ENCODE results near the gene RASGRF1.

RASGRF1 gene

DNA sequence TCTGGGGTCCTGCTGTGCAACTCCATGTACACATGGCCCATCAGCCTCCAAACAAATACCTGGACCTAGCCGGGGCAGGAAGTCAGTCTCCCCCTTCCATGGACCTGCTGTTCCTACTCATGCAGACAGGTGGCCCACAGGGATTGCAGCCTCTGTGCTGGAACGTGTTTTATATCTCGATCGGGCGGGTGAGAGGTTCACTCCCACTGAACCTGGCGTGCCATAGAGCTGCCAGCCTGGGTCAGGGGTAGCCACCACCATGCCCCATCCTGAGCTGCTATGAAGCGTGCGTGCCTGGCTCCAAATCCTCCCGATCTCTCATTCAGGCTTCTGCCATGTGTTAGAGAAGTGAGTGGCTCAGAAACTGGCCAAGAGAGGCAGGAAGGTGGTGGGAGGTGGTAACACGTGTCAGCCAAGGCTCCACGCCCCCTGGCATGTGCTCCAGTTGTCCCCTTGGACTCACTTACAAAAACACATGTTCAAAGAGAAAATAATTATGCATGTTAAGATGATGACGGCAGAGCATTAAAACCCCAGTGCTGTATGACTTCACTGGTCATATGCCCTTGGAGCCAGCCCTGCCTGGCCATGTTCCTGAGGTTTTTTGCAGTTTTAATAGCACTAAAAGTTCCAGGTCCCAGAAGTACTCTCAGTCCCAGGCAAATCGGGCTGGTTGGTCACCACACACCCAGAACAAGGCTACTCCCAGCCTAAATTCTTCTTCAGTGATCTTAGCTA, 176.4 kb downstream of the RASGRF1 start:
- TF ChIP-seq GLIS3 (CRISPR knock-in tag; IDR thresholded peaks at IDR 0.05), result no peak
- TF ChIP-seq, protein P1, sequence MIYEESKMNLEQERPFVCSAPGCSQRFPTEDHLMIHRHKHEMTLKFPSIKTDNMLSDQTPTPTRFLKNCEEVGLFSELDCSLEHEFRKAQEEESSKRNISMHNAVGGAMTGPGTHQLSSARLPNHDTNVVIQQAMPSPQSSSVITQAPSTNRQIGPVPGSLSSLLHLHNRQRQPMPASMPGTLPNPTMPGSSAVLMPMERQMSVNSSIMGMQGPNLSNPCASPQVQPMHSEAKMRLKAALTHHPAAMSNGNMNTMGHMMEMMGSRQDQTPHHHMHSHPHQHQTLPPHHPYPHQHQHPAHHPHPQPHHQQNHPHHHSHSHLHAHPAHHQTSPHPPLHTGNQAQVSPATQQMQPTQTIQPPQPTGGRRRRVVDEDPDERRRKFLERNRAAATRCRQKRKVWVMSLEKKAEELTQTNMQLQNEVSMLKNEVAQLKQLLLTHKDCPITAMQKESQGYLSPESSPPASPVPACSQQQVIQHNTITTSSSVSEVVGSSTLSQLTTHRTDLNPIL (CRISPR knock-in tag; IDR thresholded peaks at IDR 0.05; ENCODE audit: low read depth), result no peak
- TF ChIP-seq SNAI2 (CRISPR knock-in tag; IDR thresholded peaks at IDR 0.05), result no peak
- no peak for TF ChIP-seq ZNF70 (CRISPR knock-in tag; IDR thresholded peaks at IDR 0.05)
- no peak for TF ChIP-seq ESRRG (CRISPR knock-in tag; IDR thresholded peaks at IDR 0.05)
- ATAC-seq, result peak; percentile 19; the same call in 1 of the 3 replicates

DNA sequence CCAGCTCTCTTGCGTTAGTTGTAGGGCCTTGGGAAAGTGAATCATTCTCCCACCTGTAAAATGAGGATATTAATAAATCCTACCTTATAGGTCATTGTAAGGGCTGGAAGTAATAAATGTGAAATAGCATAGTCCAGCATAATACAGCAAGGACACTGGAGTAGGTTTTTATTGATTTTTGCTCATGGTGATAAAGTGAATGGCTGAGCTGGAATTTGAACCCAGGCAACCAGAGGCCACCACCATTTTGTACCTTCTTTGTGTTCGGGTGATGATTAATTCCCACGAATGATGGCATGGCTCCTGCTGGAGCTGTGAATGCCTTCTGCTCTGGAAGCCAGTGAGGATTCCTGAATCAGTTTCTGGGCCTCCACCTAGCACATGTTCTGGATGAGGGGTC, 177.6 kb downstream of the RASGRF1 start:
- ATAC-seq, result no peak
- TF ChIP-seq ZNF565 (CRISPR knock-in tag; conservative IDR thresholded peaks at IDR 0.05; ENCODE audit: low read depth) (no peak), SNAI2 (CRISPR knock-in tag; IDR thresholded peaks at IDR 0.05) (no peak), BACH2 (CRISPR knock-in tag; IDR thresholded peaks at IDR 0.05; ENCODE audit: borderline replicate concordance) (no peak)

DNA sequence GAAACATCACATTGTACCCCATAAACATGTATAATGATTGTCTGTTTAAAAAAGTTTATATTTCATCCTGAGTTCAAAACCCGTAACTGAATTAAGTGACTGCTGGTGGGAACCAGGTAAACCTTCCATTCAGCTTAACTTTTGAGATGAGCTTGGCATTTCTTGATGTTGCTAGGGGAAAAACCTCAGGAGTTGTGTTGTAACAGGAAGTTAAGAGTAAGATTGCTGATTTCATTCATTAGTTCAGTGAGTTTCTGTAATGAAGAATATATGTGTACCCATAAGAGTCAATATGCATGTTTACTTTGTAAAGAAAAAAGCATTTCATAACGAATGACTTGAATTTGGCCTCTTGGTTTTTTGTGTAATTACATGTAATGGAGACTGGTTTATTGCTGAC, 178.3 kb downstream of the RASGRF1 start:
- TF ChIP-seq, protein P2, sequence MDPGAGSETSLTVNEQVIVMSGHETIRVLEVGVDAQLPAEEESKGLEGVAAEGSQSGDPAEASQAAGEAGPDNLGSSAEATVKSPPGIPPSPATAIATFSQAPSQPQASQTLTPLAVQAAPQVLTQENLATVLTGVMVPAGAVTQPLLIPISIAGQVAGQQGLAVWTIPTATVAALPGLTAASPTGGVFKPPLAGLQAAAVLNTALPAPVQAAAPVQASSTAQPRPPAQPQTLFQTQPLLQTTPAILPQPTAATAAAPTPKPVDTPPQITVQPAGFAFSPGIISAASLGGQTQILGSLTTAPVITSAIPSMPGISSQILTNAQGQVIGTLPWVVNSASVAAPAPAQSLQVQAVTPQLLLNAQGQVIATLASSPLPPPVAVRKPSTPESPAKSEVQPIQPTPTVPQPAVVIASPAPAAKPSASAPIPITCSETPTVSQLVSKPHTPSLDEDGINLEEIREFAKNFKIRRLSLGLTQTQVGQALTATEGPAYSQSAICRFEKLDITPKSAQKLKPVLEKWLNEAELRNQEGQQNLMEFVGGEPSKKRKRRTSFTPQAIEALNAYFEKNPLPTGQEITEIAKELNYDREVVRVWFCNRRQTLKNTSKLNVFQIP (CRISPR knock-in tag; IDR thresholded peaks at IDR 0.05; ENCODE audit: borderline replicate concordance, low read depth), result no peak
- no peak for TF ChIP-seq TCF4 (CRISPR knock-in tag; IDR thresholded peaks at IDR 0.05; ENCODE audit: borderline replicate concordance)
- TF ChIP-seq ARNTL (CRISPR knock-in tag; IDR thresholded peaks at IDR 0.05; ENCODE audit: borderline replicate concordance, low read depth), result no peak
- no peak for TF ChIP-seq TOX (CRISPR knock-in tag; IDR thresholded peaks at IDR 0.05; ENCODE audit: borderline replicate concordance)
- no peak for TF ChIP-seq ZFP3 (CRISPR knock-in tag; IDR thresholded peaks at IDR 0.05)
- TF ChIP-seq, protein P3, sequence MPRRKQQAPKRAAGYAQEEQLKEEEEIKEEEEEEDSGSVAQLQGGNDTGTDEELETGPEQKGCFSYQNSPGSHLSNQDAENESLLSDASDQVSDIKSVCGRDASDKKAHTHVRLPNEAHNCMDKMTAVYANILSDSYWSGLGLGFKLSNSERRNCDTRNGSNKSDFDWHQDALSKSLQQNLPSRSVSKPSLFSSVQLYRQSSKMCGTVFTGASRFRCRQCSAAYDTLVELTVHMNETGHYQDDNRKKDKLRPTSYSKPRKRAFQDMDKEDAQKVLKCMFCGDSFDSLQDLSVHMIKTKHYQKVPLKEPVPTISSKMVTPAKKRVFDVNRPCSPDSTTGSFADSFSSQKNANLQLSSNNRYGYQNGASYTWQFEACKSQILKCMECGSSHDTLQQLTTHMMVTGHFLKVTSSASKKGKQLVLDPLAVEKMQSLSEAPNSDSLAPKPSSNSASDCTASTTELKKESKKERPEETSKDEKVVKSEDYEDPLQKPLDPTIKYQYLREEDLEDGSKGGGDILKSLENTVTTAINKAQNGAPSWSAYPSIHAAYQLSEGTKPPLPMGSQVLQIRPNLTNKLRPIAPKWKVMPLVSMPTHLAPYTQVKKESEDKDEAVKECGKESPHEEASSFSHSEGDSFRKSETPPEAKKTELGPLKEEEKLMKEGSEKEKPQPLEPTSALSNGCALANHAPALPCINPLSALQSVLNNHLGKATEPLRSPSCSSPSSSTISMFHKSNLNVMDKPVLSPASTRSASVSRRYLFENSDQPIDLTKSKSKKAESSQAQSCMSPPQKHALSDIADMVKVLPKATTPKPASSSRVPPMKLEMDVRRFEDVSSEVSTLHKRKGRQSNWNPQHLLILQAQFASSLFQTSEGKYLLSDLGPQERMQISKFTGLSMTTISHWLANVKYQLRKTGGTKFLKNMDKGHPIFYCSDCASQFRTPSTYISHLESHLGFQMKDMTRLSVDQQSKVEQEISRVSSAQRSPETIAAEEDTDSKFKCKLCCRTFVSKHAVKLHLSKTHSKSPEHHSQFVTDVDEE (CRISPR knock-in tag; IDR thresholded peaks at IDR 0.05), result no peak
- no peak for TF ChIP-seq ZNF8 (CRISPR knock-in tag; IDR thresholded peaks at IDR 0.05)
- ATAC-seq, result no peak

DNA sequence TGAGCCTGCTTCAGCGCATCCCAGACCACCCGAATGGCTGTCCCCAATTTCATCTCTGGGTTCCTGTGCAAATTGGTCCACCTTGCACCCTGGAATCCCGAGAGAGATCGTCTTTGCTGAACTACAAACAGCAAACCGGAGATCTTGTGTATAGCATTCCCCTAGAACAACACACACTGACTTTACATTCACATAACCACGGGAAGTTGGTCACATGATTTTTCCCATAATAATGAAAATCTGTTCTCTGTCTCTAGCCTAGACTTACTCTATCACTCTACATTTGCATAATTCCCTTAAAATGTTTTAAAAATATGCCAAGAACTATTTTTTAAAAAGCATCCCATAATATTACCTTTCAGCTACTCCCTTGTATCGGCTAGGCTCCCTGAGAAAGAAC, 180.3 kb downstream of the RASGRF1 start:
- TF ChIP-seq, protein P4, sequence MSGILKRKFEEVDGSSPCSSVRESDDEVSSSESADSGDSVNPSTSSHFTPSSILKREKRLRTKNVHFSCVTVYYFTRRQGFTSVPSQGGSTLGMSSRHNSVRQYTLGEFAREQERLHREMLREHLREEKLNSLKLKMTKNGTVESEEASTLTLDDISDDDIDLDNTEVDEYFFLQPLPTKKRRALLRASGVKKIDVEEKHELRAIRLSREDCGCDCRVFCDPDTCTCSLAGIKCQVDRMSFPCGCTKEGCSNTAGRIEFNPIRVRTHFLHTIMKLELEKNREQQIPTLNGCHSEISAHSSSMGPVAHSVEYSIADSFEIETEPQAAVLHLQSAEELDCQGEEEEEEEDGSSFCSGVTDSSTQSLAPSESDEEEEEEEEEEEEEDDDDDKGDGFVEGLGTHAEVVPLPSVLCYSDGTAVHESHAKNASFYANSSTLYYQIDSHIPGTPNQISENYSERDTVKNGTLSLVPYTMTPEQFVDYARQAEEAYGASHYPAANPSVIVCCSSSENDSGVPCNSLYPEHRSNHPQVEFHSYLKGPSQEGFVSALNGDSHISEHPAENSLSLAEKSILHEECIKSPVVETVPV (CRISPR knock-in tag; IDR thresholded peaks at IDR 0.05), result no peak
- no peak for TF ChIP-seq TOX (CRISPR knock-in tag; IDR thresholded peaks at IDR 0.05; ENCODE audit: borderline replicate concordance)
- TF ChIP-seq, protein P2 (CRISPR knock-in tag; IDR thresholded peaks at IDR 0.05; ENCODE audit: borderline replicate concordance, low read depth), result no peak
- no peak for ATAC-seq

Data from SK-N-SH treated with all-trans-retinoic acid at 6 μM for 48 hours (cell line).